Prostate gland (tissue), 2 donors: ENCODE results near the gene KIN. TPM values are rescaled to one million over a fixed set of nuclear protein-coding genes. Genes with fewer than 3 reads are reported as not detected.

ENCODE experiments used
- DNase-seq: peaks from one replicate; pipeline ENCODE4 v3.0.0-alpha.2; 2019; ENCODE audit warnings: low spot score
- H3K27ac ChIP-seq, 2 donors: fragments of 200-600 bp; sonication (generic); 2 replicates each; pipeline ENCODE4 v1.5.1; 2017 to 2019
- H3K27me3 ChIP-seq: fragments of 200-600 bp; sonication (generic); replicated peaks from 2 replicates; pipeline ENCODE4 v1.5.1; 2019; ENCODE audit not compliant: insufficient read depth
- H3K36me3 ChIP-seq, 2 donors: fragments of 200-600 bp; sonication (generic); 1 replicate in 1 of 2; 2 replicates in 1 of 2; pipeline versions ENCODE4 v1.5.1 to v1.8.1; 2017 to 2019
- H3K4me1 ChIP-seq: fragments of 200-600 bp; sonication (generic); replicated peaks from 2 replicates; pipeline ENCODE4 v1.5.1; 2019
- H3K4me3 ChIP-seq, 2 donors: fragments of 200-600 bp; sonication (generic); 2 replicates each; pipeline ENCODE4 v1.5.1; 2017 to 2019
- H3K9me3 ChIP-seq: fragments of 200-600 bp; sonication (generic); 2 replicates; pipeline ENCODE4 v1.5.1; 2017
- POLR2A ChIP-seq: fragments of 450-650 bp; IDR thresholded peaks from one replicate; pipeline ENCODE4 v1.6.1; 2016; ENCODE audit warnings: antibody characterized with exemption, mild to moderate bottlenecking
- POLR2AphosphoS5 ChIP-seq: sonication (generic); formaldehyde crosslinking; IDR thresholded peaks from one replicate; pipeline ENCODE4 v1.6.1; 2017; ENCODE audit warnings: antibody characterized with exemption
- WGBS: methylation state at CpG from one replicate; pipeline ENCODE4 v1.1.5; 2018; 5-methylcytosine and 5-hydroxymethylcytosine counted together
- intact Hi-C: fragments of 100-400 bp; cut with DNase I; formaldehyde crosslinking; loops from one replicate; pipeline ENCODE4 v1.14.2; 2022
- total RNA-seq, 2 donors: library from RNA; depleted of rRNA; stranded (reverse); fragments of >200 nt; gene quantifications; one replicate each; pipeline ENCODE4 v1.1.0, GENCODE V29; 2016
- TF ChIP-seq, protein P1 (sequence below), 4 experiments: fragments of 200-600 bp in 2 of 4; fragments of 450-650 bp in 2 of 4; sonication (generic) in 2 of 4; IDR thresholded peaks; 1 replicate in 3 of 4; 2 replicates in 1 of 4; pipeline ENCODE4 v1.5.1; 2016 to 2019; ENCODE audit warnings: antibody characterized with exemption in 4 of 4, mild to moderate bottlenecking in 2 of 4, moderate library complexity in 2 of 4

Gene KIN
- total RNA-seq, 2 donors from 2014 or later: 7.0 to 11.1 TPM

DNA sequence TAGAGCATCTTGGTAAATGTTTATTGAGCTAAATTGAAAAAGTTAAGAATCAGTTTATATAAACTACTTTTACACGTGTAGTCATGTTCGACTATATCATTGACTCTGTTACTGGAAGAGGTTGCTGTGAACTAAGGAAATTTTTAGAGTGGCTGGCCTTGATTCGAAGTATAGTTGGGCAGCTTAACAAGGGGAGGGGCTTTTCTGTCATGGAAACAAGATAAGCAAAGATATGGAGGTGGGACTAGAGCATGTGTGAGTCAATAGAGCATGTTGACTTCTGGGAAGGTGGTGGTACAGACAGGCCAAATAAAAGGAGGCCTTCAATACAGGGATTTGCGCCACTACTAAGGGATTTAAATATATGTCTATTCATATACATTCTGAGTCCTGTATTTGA is 7.8 kb upstream of the KIN start:
- Histone ChIP-seq H3K9me3 (no peaks in the 10 kb centered on the region), H3K27me3 (no peaks in the 10 kb centered on the region), H3K27ac (no peak overlapping the region), H3K36me3 (no peaks in the 10 kb centered on the region), H3K4me3 (no peak overlapping the region), H3K4me1 (no peaks in the 10 kb centered on the region)
- DNase-seq: no peak
- 63% methylated on average over 4 of the region's 4 CpGs for WGBS
- TF ChIP-seq, protein P1, sequence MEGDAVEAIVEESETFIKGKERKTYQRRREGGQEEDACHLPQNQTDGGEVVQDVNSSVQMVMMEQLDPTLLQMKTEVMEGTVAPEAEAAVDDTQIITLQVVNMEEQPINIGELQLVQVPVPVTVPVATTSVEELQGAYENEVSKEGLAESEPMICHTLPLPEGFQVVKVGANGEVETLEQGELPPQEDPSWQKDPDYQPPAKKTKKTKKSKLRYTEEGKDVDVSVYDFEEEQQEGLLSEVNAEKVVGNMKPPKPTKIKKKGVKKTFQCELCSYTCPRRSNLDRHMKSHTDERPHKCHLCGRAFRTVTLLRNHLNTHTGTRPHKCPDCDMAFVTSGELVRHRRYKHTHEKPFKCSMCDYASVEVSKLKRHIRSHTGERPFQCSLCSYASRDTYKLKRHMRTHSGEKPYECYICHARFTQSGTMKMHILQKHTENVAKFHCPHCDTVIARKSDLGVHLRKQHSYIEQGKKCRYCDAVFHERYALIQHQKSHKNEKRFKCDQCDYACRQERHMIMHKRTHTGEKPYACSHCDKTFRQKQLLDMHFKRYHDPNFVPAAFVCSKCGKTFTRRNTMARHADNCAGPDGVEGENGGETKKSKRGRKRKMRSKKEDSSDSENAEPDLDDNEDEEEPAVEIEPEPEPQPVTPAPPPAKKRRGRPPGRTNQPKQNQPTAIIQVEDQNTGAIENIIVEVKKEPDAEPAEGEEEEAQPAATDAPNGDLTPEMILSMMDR (IDR thresholded peaks at IDR 0.05): no peak
- no peak for TF ChIP-seq POLR2A
- no peak for TF ChIP-seq POLR2AphosphoS5
- intact Hi-C loops: no loop called here

DNA sequence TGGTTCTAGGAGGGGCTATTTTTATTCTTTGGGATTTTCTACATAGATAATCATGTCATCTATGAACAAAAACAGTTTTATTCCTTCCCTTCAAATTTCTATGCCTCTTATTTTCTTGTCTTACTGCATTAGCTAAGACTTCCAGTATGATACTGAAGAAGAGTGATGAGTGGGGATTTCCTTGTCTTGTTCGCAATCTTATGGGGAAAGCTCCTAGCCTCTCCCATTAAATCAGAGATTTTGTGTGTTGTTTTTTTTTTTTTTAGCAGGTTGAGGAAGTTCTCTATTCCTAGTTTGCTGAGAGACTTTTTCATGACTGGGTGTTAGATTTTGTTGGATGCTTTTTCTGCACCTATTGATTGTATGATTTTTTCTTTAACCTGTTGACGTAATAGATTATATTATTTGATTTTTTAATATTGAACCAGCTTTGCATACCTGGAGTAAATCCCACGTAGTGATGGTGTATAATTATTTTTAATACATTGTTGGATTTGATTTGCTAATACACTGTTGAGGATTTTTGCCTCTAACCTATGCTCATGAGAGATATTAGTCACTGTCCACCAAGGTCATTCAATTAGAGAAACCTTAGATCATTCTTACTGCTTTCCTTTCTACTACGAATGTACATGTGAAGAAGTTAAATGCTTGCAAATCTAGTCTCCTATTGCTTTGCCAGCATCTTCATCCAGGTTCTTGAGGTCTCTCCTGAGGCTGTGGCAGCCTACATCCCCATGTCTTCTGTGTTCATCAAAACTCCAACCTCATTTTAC is 6.6 kb upstream of the KIN start:
- WGBS: 87% methylated on average over 4 of the region's 4 CpGs
- no peak overlapping the region for H3K27ac ChIP-seq
- H3K27me3 ChIP-seq: no peaks in the 10 kb centered on the region
- TF ChIP-seq POLR2AphosphoS5 (no peak), POLR2A (no peak)
- TF ChIP-seq, protein P1 (IDR thresholded peaks at IDR 0.05): no peak
- H3K4me1 ChIP-seq: no peaks in the 10 kb centered on the region
- H3K36me3 ChIP-seq: no peaks in the 10 kb centered on the region
- no peaks in the 10 kb centered on the region for H3K9me3 ChIP-seq
- intact Hi-C loops: no loop called here
- no peak overlapping the region for H3K4me3 ChIP-seq
- no peak for DNase-seq

DNA sequence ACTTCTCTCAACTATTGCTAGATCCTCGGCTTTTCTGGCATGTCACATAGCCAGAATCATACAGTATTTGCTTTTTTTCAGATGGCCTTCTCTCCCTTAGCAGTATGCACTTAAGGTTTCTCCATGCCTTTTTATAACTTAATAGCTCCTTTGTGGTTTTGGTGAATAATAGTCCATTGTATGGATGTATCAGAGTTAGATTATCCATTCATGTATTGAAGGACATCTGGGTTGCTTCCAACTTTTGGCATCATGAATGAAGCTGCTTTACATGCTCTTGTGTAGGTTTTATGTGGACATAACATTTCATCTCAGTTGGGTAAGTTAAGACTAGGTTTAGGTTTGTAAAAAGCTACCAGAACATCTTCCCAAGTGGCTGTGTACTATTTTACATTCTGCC is 4.7 kb upstream of the KIN start:
- no peaks in the 10 kb centered on the region for H3K4me1 ChIP-seq
- WGBS: 60% methylated on average over 1 of the region's 1 CpG
- H3K4me3 ChIP-seq: no peak overlapping the region
- intact Hi-C loops: no loop called here
- H3K27ac ChIP-seq: no peak overlapping the region
- H3K27me3 ChIP-seq: no peaks in the 10 kb centered on the region
- no peaks in the 10 kb centered on the region for H3K9me3 ChIP-seq
- TF ChIP-seq, protein P1 (IDR thresholded peaks at IDR 0.05): no peak
- TF ChIP-seq POLR2A (no peak), POLR2AphosphoS5 (no peak)
- DNase-seq: no peak
- no peaks in the 10 kb centered on the region for H3K36me3 ChIP-seq

DNA sequence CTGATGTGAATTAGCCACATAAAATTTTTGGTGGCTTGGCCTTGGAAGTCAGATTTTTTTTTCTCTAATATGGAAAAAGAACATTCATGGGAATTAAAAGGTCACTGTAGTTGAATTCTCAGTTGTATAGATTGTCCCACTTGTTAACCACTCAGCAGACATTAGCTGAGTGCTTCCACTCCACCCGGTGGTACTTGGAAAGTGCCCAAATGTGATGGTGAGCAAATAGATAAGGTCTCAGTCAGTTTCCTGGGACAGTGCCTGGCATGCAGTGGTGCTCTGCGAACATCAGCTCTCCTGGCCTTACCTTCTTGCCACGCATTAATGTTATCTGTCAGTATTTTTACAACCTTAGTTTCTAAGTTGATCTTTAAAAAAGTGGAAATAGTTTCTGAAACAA is 1.6 kb upstream of the KIN start:
- H3K27me3 ChIP-seq: no peaks in the 10 kb centered on the region
- no peak overlapping the region for H3K27ac ChIP-seq
- H3K36me3 ChIP-seq: no peaks in the 10 kb centered on the region
- H3K9me3 ChIP-seq: no peaks in the 10 kb centered on the region
- intact Hi-C loops: no loop called here
- WGBS: 30% methylated on average over 3 of the region's 3 CpGs
- TF ChIP-seq POLR2A (no peak), POLR2AphosphoS5 (no peak)
- TF ChIP-seq, protein P1 (IDR thresholded peaks at IDR 0.05): no peak
- H3K4me1 ChIP-seq: no peaks in the 10 kb centered on the region
- no peak for DNase-seq
- H3K4me3 ChIP-seq: peak overlapping the region; percentile 71 to 90

DNA sequence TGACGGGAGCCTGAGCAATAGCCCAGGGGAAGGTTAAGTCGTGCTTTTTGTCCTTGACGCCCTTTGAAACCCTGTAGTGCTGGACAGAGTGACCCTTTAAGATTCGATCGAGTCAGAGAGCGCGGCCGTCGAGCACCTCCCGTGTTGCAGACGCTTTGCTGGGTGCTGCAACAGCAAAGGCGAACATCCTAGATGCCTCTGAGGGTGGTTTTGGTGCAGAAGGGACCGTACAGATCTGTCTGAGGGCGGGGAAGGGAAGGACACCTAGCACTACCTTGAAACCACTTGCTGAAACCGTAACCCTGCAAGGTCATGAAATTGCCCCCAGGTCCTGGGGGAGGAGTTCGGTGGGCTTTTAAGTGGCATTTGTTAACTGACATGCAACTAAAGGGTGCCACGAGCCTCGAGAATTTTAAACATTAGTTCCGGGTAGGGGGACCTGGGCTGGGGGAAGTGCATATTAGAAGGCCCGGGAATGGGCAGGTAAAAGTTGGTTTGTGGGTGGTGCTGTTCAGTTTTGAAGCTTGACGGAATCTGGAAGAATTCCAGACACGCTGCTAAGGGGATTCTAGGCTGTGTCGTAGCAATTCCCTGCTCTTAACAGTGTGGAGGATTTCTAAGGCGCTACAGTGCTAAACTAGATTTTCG is 970 bp upstream of the KIN start:
- H3K27me3 ChIP-seq: no peaks in the 10 kb centered on the region
- peak overlapping the region; percentile 71 to 90 for H3K4me3 ChIP-seq
- H3K36me3 ChIP-seq: no peaks in the 10 kb centered on the region
- no peak for DNase-seq
- no peaks in the 10 kb centered on the region for H3K9me3 ChIP-seq
- 2% methylated on average over 25 of the region's 25 CpGs for WGBS
- H3K4me1 ChIP-seq: no peaks in the 10 kb centered on the region
- peak overlapping the region; percentile 80 for H3K27ac ChIP-seq
- intact Hi-C loops: no loop called here
- TF ChIP-seq POLR2AphosphoS5 (no peak), POLR2A (no peak)
- TF ChIP-seq, protein P1 (IDR thresholded peaks at IDR 0.05): no peak
